ENCODE results near the gene NUP210L.
"Not testable (repeated sequence)": the region's sequence is repeated elsewhere in the genome, so short reads cannot be mapped to it uniquely, and the experiment has no call there.

DNA sequence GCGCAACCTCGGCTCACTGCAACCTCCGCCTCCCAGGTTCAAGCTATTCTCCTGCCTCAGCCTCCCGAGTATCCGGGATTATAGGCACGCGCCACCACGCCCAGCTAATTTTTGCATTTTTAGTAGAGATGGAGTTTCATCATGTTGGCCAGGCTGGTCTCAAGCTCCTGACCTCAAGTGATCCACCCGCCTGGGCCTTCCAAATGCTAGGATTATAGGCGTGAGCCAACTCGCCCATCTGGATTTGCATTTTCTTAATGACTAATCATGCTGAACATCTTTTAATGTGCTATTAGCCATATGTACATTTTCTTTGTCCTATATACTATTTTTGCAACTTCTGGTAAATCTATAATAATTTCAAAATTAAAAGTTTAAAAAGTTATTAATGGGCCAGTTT lies 31.7 kb downstream of the NUP210L start:
- TF ChIP-seq, protein P1, sequence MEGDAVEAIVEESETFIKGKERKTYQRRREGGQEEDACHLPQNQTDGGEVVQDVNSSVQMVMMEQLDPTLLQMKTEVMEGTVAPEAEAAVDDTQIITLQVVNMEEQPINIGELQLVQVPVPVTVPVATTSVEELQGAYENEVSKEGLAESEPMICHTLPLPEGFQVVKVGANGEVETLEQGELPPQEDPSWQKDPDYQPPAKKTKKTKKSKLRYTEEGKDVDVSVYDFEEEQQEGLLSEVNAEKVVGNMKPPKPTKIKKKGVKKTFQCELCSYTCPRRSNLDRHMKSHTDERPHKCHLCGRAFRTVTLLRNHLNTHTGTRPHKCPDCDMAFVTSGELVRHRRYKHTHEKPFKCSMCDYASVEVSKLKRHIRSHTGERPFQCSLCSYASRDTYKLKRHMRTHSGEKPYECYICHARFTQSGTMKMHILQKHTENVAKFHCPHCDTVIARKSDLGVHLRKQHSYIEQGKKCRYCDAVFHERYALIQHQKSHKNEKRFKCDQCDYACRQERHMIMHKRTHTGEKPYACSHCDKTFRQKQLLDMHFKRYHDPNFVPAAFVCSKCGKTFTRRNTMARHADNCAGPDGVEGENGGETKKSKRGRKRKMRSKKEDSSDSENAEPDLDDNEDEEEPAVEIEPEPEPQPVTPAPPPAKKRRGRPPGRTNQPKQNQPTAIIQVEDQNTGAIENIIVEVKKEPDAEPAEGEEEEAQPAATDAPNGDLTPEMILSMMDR (IDR thresholded peaks at IDR 0.05; ENCODE audit: insufficient read depth, low read length): not testable (repeated sequence)
- not testable (repeated sequence) for TF ChIP-seq REST (IDR thresholded peaks at IDR 0.05; ENCODE audit: insufficient replicate concordance, low read depth)
